Activated CD8-positive, alpha-beta T cell treated with anti-CD3 and anti-CD28 coated beads for 36 hours (primary cell): ENCODE data around the gene OPCML. TPM values are rescaled to one million over a fixed set of nuclear protein-coding genes. Genes with fewer than 3 reads are reported as not detected.

Source experiments
- ATAC-seq: fragments of 200-7000 bp; cut with Tn5 transposase; one replicate; pipeline ENCODE4 v1.10.0; 2021; ENCODE audit warnings: mild to moderate bottlenecking, moderate library complexity
- CTCF ChIA-PET: fragments of 350-600 bp; sonication (Branson Sonifier 250); formaldehyde crosslinking; loops from one replicate; lab custom pipeline; 2021; ENCODE audit warnings: antibody characterized with exemption; lab: Charles Lee
- POLR2A ChIA-PET: fragments of 350-600 bp; sonication (Branson Sonifier 250); formaldehyde crosslinking; loops from one replicate; lab custom pipeline; 2021; ENCODE audit warnings: antibody characterized with exemption; lab: Charles Lee
- DNase-seq: peaks from one replicate; pipeline ENCODE4 v3.0.0-alpha.2; 2020
- H3K27ac Mint-ChIP-seq: one replicate; pipeline ENCODE4 v1.8.0; 2021; ENCODE audit warnings: mild to moderate bottlenecking, mixed read lengths
- H3K27me3 Mint-ChIP-seq: one replicate; pipeline ENCODE4 v1.8.0; 2021; ENCODE audit warnings: mixed read lengths
- H3K36me3 Mint-ChIP-seq: one replicate; pipeline ENCODE4 v1.8.0; 2021; ENCODE audit warnings: low read depth, mixed read lengths
- H3K4me1 Mint-ChIP-seq: one replicate; pipeline ENCODE4 v1.8.0; 2021; ENCODE audit warnings: low read depth, mixed read lengths
- H3K4me3 Mint-ChIP-seq: one replicate; pipeline ENCODE4 v1.8.0; 2021; ENCODE audit warnings: mild to moderate bottlenecking, moderate library complexity, mixed read lengths
- H3K9me3 Mint-ChIP-seq: one replicate; pipeline ENCODE4 v1.8.0; 2021; ENCODE audit warnings: mixed read lengths
- CTCF ChIP-seq: fragments of 200-600 bp; IDR thresholded peaks from one replicate; pipeline ENCODE4 v1.8.0; 2022; ENCODE audit warnings: antibody characterized with exemption, mild to moderate bottlenecking
- intact Hi-C: fragments of 100-400 bp; cut with micrococcal nuclease; formaldehyde crosslinking; loops from one replicate; pipeline ENCODE4 v1.10.0; 2022
- total RNA-seq, 2 experiments: library from RNA; stranded (reverse); gene quantifications; one replicate each; pipeline ENCODE4 v1.2.3, GENCODE V29; 2021

The OPCML gene
- total RNA-seq, 2 experiments from 2014 or later, result not detected

DNA sequence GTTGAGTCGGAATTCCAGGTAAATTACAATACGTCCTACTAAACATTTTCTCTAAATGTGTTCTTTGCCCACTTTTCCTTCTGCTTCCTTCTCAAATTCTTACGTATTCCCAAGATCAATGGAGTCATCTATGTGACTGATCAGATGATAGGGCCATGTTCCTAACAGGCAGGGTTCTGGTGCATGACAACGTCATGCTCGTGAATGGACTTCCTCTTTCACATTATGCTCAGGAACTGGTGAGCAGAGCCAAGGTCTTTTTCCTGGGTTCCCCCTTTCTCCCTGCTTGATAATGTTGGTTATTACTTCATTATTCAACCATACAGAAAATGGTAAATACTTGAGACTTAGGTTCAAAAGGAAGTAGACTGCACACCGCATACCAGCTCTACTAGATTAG lies 789.4 kb downstream of the OPCML start:
- H3K4me3 Mint-ChIP-seq, result no peak overlapping the region
- H3K36me3 Mint-ChIP-seq, result no peaks in the 10 kb centered on the region
- CTCF ChIA-PET, result no interaction called here
- DNase-seq (no peak), ATAC-seq (no peak)
- no peak overlapping the region for H3K27ac Mint-ChIP-seq
- H3K4me1 Mint-ChIP-seq, result no peaks in the 10 kb centered on the region
- peaks cover 5% of the 10 kb centered on the region for H3K9me3 Mint-ChIP-seq
- no peak for TF ChIP-seq CTCF
- H3K27me3 Mint-ChIP-seq, result no peaks in the 10 kb centered on the region
- intact Hi-C loops, result no loop called here
- POLR2A ChIA-PET, result no interaction called here

DNA sequence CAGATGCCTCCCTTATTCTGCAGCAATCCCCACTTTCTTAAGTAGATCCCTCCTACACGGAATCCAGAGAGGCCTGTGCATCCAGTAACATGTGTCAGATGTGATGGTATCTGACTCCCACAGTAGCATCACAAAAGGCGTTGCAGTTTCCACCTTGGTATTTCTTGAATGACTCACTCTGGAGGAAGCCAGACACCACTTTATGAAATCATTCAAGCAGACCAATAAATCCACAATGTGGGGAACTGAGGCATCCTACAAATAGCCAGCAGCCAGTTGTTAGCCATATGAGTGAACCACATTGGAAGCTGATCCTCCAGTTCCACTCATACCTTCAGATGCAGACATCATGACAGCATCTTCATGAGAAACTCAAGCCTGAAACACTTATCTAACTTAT lies 798.1 kb downstream of the OPCML start:
- H3K4me3 Mint-ChIP-seq, result no peak overlapping the region
- peaks cover 4% of the 10 kb centered on the region for H3K9me3 Mint-ChIP-seq
- no peak overlapping the region for H3K27ac Mint-ChIP-seq
- peak; percentile 13 for DNase-seq
- ChIA-PET CTCF (no interaction called here), POLR2A (interaction anchor here (1.3 kb wide), 1 partner anchor 12 kb away, joined by 3 read pairs; no protein-coding TSS in a partner anchor)
- intact Hi-C loops, result no loop called here
- ATAC-seq, result peak; percentile 83
- H3K27me3 Mint-ChIP-seq, result no peaks in the 10 kb centered on the region
- H3K36me3 Mint-ChIP-seq, result no peaks in the 10 kb centered on the region
- no peak for TF ChIP-seq CTCF
- no peaks in the 10 kb centered on the region for H3K4me1 Mint-ChIP-seq

DNA sequence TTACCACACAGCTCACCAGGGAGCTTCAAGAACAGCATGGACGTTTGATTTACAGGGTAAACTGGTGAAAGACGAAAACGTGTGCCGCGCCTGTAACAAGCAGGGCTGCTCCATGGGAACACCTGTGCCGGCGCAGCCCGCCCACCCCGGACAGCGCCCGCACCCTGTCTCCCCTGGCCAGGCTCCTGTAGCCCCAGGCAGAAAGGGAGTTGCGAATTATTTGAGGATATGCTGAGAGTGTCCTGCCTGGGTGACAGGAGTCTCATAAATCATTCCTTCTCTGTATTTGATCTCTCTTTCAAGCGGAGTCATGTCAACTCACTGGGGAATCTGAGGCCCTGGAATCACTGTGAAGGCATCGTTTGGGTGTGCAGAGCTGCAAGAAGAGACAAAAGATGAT lies 804.3 kb downstream of the OPCML start:
- Mint-ChIP-seq H3K9me3 (no peaks in the 10 kb centered on the region), H3K27me3 (no peaks in the 10 kb centered on the region), H3K4me1 (no peaks in the 10 kb centered on the region), H3K4me3 (no peak overlapping the region), H3K36me3 (no peaks in the 10 kb centered on the region), H3K27ac (no peak overlapping the region)
- ChIA-PET CTCF (no interaction called here), POLR2A (no interaction called here)
- DNase-seq (no peak), ATAC-seq (no peak)
- no peak for TF ChIP-seq CTCF
- intact Hi-C loops, result no loop called here

GRCh38 chr11:132721526-132721925 lies 810.8 kb downstream of the OPCML start:
- ChIA-PET CTCF (no interaction called here), POLR2A (interaction anchor here (0.7 to 1.5 kb wide), 2 partner anchors 12 to 722 kb away, joined by 3 read pairs; no protein-coding TSS in a partner anchor)
- Mint-ChIP-seq H3K36me3 (no peaks in the 10 kb centered on the region), H3K27ac (no peak overlapping the region), H3K4me3 (no peak overlapping the region), H3K4me1 (peaks cover 31% of the 10 kb centered on the region), H3K27me3 (no peaks in the 10 kb centered on the region), H3K9me3 (no peaks in the 10 kb centered on the region)
- DNase-seq (no peak), ATAC-seq (no peak)
- TF ChIP-seq CTCF, result no peak
- intact Hi-C loops, result no loop called here

GRCh38 chr11:132719684-132720083 lies 812.6 kb downstream of the OPCML start:
- Mint-ChIP-seq H3K4me3 (peak overlapping the region; percentile 39), H3K27ac (no peak overlapping the region), H3K4me1 (peaks cover 31% of the 10 kb centered on the region), H3K27me3 (no peaks in the 10 kb centered on the region), H3K9me3 (no peaks in the 10 kb centered on the region), H3K36me3 (no peaks in the 10 kb centered on the region)
- DNase-seq, result peak; percentile 27
- ATAC-seq, result peak; percentile 10
- intact Hi-C loops, result no loop called here
- ChIA-PET CTCF (no interaction called here), POLR2A (interaction anchor here (1.6 kb wide), 1 partner anchor 10 kb away, joined by 5 read pairs; no protein-coding TSS in a partner anchor)
- TF ChIP-seq CTCF, result no peak
